Measurements from ENCODE around the gene MAP2K7. TPM values are rescaled to one million over a fixed set of nuclear protein-coding genes. Genes with fewer than 3 reads are reported as not detected.

The MAP2K7 gene
- total RNA-seq, 2 experiments from 2014 or later = 36.8 to 37.0 TPM

GRCh38 chr19:7860714-7861618, 42.7 kb upstream of the MAP2K7 start:
- ATAC-seq (no peak), DNase-seq (no peak)
- peaks cover 29% of the 10 kb centered on the region for H3K27me3 Mint-ChIP-seq
- H3K36me3 Mint-ChIP-seq (ENCODE audit: low read depth) = no peaks in the 10 kb centered on the region
- TF ChIP-seq, protein P1, sequence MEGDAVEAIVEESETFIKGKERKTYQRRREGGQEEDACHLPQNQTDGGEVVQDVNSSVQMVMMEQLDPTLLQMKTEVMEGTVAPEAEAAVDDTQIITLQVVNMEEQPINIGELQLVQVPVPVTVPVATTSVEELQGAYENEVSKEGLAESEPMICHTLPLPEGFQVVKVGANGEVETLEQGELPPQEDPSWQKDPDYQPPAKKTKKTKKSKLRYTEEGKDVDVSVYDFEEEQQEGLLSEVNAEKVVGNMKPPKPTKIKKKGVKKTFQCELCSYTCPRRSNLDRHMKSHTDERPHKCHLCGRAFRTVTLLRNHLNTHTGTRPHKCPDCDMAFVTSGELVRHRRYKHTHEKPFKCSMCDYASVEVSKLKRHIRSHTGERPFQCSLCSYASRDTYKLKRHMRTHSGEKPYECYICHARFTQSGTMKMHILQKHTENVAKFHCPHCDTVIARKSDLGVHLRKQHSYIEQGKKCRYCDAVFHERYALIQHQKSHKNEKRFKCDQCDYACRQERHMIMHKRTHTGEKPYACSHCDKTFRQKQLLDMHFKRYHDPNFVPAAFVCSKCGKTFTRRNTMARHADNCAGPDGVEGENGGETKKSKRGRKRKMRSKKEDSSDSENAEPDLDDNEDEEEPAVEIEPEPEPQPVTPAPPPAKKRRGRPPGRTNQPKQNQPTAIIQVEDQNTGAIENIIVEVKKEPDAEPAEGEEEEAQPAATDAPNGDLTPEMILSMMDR (IDR thresholded peaks at IDR 0.05) = no peak
- CTCF ChIA-PET = interaction anchor here (0.8 to 2.3 kb wide), 5 partner anchors 8 to 321 kb away, joined by 3 to 22 read pairs (median 4); partner anchors contain the start of gene MAP2K7
- no peak overlapping the region for H3K27ac Mint-ChIP-seq
- H3K9me3 Mint-ChIP-seq = no peaks in the 10 kb centered on the region
- intact Hi-C loops (cut with micrococcal nuclease) = no loop called here
- H3K4me3 Mint-ChIP-seq = no peak overlapping the region
- peaks cover 9% of the 10 kb centered on the region for H3K4me1 Mint-ChIP-seq (ENCODE audit: low read depth)
- POLR2A ChIA-PET = interaction anchor here (1.6 to 2.0 kb wide), 2 partner anchors 32 to 39 kb away, joined by 4 to 6 read pairs; no protein-coding TSS in a partner anchor

DNA sequence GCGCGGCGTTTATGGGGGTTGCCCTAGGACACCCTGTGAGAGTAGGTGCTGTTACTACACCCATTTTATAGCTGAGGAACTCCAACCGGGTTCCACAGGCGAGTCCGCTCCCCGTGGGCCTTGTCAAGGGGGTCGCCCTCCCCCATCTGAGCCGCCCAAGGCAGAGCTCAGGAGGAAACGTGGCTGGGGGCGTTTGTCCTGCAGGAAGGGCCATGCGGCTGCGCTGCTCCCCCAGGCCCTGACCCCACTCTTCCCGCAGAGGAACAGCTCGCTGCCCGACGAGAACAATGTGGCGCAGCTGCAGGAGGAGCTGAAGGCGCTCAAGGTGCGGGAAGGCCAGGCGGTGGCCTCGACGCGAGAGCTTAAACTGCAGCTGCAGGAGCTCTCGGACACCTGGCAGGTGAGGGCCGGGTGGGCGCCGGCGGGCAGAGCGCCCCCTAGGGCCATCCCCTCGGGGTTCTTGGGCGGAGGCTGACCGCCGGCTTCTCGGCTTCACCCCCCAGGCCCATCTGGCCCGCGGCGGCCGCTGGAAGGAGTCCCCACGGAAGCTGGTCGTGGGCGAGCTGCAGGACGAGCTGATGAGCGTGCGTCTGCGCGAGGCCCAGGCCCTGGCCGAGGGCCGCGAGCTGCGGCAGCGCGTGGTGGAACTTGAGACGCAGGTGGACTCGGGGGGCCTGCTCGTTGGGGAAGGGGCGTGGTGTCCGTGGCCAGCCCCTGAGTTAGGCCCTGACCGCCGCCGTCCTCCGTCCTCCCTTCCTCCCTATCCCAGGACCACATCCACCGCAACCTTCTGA, 41.9 kb upstream of the MAP2K7 start:
- no peak for DNase-seq
- intact Hi-C loops (cut with micrococcal nuclease) = no loop called here
- TF ChIP-seq, protein P1 (IDR thresholded peaks at IDR 0.05) = peak; percentile 53
- H3K4me3 Mint-ChIP-seq = peak overlapping the region; percentile 37
- peaks cover 29% of the 10 kb centered on the region for H3K27me3 Mint-ChIP-seq
- POLR2A ChIA-PET = interaction anchor here (0.6 to 2.0 kb wide), 3 partner anchors 33 to 49 kb away, joined by 3 to 6 read pairs (median 4); no protein-coding TSS in a partner anchor
- H3K4me1 Mint-ChIP-seq (ENCODE audit: low read depth) = peaks cover 9% of the 10 kb centered on the region
- H3K27ac Mint-ChIP-seq = no peak overlapping the region
- H3K9me3 Mint-ChIP-seq = no peaks in the 10 kb centered on the region
- CTCF ChIA-PET = interaction anchor here (0.7 to 2.3 kb wide), 9 partner anchors 7 to 322 kb away, joined by 3 to 22 read pairs (median 3); partner anchors contain the start of genes MAP2K7 and TRAPPC5
- H3K36me3 Mint-ChIP-seq (ENCODE audit: low read depth) = no peaks in the 10 kb centered on the region
- ATAC-seq = no peak

DNA sequence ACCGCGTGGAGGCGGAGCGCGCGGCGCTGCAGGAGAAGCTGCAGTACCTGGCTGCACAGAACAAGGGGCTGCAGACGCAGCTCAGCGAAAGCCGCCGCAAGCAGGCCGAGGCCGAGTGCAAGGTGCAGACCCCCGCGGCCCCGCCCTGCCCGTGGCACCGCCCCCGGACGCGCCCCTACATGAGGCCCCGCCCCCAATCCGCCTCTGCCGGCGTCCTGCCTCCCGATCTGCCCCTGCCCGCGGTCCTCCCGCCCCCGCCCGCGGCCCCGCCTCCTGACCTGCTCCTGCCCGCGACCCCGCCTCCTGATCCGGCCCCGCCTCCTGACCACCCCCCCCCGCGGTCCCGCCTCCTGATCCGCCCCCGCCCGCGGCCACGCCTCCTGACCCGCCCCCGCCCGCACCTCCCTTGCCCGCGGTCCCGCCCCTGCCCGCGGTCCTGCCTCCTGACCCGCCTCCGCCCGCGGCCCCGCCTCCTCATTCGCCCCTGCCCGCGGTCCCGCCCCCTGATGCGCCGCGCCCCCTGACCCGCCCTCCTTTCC, 41.2 kb upstream of the MAP2K7 start:
- ChIA-PET CTCF (interaction anchor here (0.9 to 2.3 kb wide), 5 partner anchors 9 to 181 kb away, joined by 3 to 22 read pairs (median 3); partner anchors contain the start of gene TRAPPC5), POLR2A (interaction anchor here (0.6 to 2.0 kb wide), 2 partner anchors 37 to 48 kb away, joined by 3 to 6 read pairs; no protein-coding TSS in a partner anchor)
- Mint-ChIP-seq H3K4me3 (peak overlapping the region; percentile 37), H3K27ac (no peak overlapping the region), H3K36me3 (ENCODE audit: low read depth) (no peaks in the 10 kb centered on the region), H3K9me3 (no peaks in the 10 kb centered on the region), H3K27me3 (peaks cover 35% of the 10 kb centered on the region), H3K4me1 (ENCODE audit: low read depth) (peaks cover 9% of the 10 kb centered on the region)
- intact Hi-C loops (cut with micrococcal nuclease) = no loop called here
- ATAC-seq = peak; percentile 85
- TF ChIP-seq, protein P1 (IDR thresholded peaks at IDR 0.05) = no peak
- DNase-seq = peak; percentile 90

DNA sequence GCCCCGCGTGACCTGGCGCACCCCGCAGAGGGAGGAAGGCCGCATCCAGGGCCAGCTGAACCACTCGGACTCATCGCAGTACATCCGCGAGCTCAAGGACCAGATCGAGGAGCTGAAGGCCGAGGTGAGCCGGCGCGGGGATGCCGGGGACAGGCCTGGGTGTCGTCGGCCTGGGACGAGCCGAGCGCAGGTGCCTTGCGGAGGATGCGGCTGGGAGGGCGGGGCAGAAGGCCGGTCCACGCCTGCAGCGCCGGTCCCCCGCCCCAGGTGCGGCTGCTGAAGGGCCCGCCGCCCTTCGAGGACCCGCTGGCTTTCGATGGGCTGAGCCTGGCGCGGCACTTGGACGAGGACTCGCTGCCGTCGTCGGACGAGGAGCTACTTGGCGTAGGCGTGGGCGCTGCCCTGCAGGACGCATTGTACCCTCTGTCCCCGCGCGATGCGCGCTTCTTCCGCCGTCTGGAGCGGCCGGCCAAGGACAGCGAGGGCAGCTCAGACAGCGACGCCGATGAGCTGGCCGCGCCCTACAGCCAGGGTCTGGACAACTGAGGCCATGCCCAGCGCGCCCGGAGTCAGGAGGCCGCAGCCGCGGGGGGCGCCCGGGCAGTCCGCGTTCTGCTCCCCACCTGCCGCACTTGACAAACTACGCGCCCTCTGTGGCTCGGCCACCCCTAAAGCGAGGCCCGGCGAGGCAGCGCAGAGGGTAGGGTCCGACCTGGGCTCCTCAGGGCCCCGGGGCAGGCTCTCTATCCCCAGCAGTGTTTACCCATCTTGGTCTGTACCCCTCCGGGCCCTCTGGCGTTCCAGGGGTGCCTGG, 40.3 kb upstream of the MAP2K7 start:
- ChIA-PET POLR2A (interaction anchor here (1.0 to 2.0 kb wide), 2 partner anchors 9 to 37 kb away, joined by 3 to 6 read pairs; no protein-coding TSS in a partner anchor), CTCF (interaction anchor here (1.5 kb wide), 1 partner anchor 182 kb away, joined by 3 read pairs; the partner anchor contains the start of gene TRAPPC5)
- ATAC-seq (no peak), DNase-seq (peak; percentile 20)
- intact Hi-C loops (cut with micrococcal nuclease) = no loop called here
- Mint-ChIP-seq H3K9me3 (no peaks in the 10 kb centered on the region), H3K36me3 (ENCODE audit: low read depth) (no peaks in the 10 kb centered on the region), H3K27ac (no peak overlapping the region), H3K4me1 (ENCODE audit: low read depth) (peaks cover 11% of the 10 kb centered on the region), H3K4me3 (no peak overlapping the region), H3K27me3 (peaks cover 35% of the 10 kb centered on the region)
- TF ChIP-seq, protein P1 (IDR thresholded peaks at IDR 0.05) = no peak
